Endodermal cell (in vitro differentiated cells): ENCODE measurements around the gene LASP1NB.
A peak's percentile ranks its signal among the peaks of the same experiment; 100 is the strongest.

Experiments
- DNase-seq: peaks from one replicate; pipeline ENCODE4 v3.0.0-alpha.2; 2017
- H3K27ac ChIP-seq: 2 replicates; pipeline ENCODE4 v1.5.1; 2013; ENCODE audit warnings: mild to moderate bottlenecking, low read depth, low read length, moderate library complexity
- H3K27me3 ChIP-seq: 2 replicates; pipeline ENCODE4 v1.6.1; 2013; ENCODE audit warnings: mild to moderate bottlenecking, low read length, moderate library complexity; ENCODE audit not compliant: insufficient read depth, control insufficient read depth, poor library complexity, severe bottlenecking
- H3K36me3 ChIP-seq: 2 replicates; pipeline ENCODE4 v1.7.0; 2013; ENCODE audit warnings: mild to moderate bottlenecking, low read length, moderate library complexity; ENCODE audit not compliant: control insufficient read depth, insufficient read depth
- H3K4me1 ChIP-seq: one replicate; pipeline ENCODE4 v1.7.0; 2013; ENCODE audit warnings: low read length; ENCODE audit not compliant: control insufficient read depth, insufficient read depth
- H3K4me3 ChIP-seq: 2 replicates; pipeline ENCODE4 v1.5.1; 2013; ENCODE audit warnings: mild to moderate bottlenecking, low read length, moderate library complexity
- H3K9ac ChIP-seq: 2 replicates; pipeline ENCODE4 v1.6.1; 2013; ENCODE audit warnings: mild to moderate bottlenecking, low read length, moderate library complexity; ENCODE audit not compliant: poor library complexity, severe bottlenecking; ENCODE audit errors: extremely low read depth
- H3K9me3 ChIP-seq: 2 replicates; pipeline ENCODE4 v1.6.1; 2013; ENCODE audit warnings: mild to moderate bottlenecking, low read length, moderate library complexity; ENCODE audit not compliant: control insufficient read depth
- H3K27ac Mint-ChIP-seq: 2 replicates; pipeline ENCODE4 v1.8.0; 2020; ENCODE audit warnings: mixed read lengths
- H3K27me3 Mint-ChIP-seq: 2 replicates; pipeline ENCODE4 v1.8.0; 2021; ENCODE audit warnings: mild to moderate bottlenecking, mixed read lengths; ENCODE audit not compliant: insufficient read depth
- H3K36me3 Mint-ChIP-seq: 2 replicates; pipeline ENCODE4 v1.8.0; 2020; ENCODE audit warnings: low read depth, mixed read lengths
- H3K4me1 Mint-ChIP-seq: 2 replicates; pipeline ENCODE4 v1.8.0; 2020; ENCODE audit warnings: mixed read lengths
- H3K4me3 Mint-ChIP-seq: 2 replicates; pipeline ENCODE4 v1.8.0; 2020; ENCODE audit warnings: mild to moderate bottlenecking, moderate library complexity, mixed read lengths
- H3K9me3 Mint-ChIP-seq: 2 replicates; pipeline ENCODE4 v1.8.0; 2020; ENCODE audit warnings: mild to moderate bottlenecking, mixed read lengths
- WGBS, 2 experiments: methylation state at CpG; one replicate each; pipeline versions ENCODE4 v1.1.5 to v1.1.7; 2013; ENCODE audit warnings: missing lambda C conversion rate in 2 of 2, mixed read lengths in 1 of 2; ENCODE audit not compliant: insufficient coverage in 1 of 2, insufficient read length in 1 of 2; 5-methylcytosine and 5-hydroxymethylcytosine counted together
- TF ChIP-seq, protein P1 (sequence below): fragments of 200-600 bp; sonication (generic); conservative IDR thresholded peaks from 2 replicates; pipeline ENCODE4 v1.5.0; 2021; ENCODE audit warnings: antibody characterized with exemption, mild to moderate bottlenecking

The LASP1NB gene

GRCh38 chr17:38912221-38912813 lies 13.1 kb upstream of the LASP1NB start:
- H3K36me3 Mint-ChIP-seq: peaks cover 57% of the 10 kb centered on the region
- H3K4me1 Mint-ChIP-seq: peaks cover 5% of the 10 kb centered on the region
- H3K4me3 Mint-ChIP-seq: no peak overlapping the region
- H3K9me3 ChIP-seq: no peaks in the 10 kb centered on the region
- DNase-seq: peak; percentile 40
- peak overlapping the region; percentile 75 for H3K27ac Mint-ChIP-seq
- H3K4me1 ChIP-seq: peaks cover 5% of the 10 kb centered on the region
- TF ChIP-seq, protein P1, sequence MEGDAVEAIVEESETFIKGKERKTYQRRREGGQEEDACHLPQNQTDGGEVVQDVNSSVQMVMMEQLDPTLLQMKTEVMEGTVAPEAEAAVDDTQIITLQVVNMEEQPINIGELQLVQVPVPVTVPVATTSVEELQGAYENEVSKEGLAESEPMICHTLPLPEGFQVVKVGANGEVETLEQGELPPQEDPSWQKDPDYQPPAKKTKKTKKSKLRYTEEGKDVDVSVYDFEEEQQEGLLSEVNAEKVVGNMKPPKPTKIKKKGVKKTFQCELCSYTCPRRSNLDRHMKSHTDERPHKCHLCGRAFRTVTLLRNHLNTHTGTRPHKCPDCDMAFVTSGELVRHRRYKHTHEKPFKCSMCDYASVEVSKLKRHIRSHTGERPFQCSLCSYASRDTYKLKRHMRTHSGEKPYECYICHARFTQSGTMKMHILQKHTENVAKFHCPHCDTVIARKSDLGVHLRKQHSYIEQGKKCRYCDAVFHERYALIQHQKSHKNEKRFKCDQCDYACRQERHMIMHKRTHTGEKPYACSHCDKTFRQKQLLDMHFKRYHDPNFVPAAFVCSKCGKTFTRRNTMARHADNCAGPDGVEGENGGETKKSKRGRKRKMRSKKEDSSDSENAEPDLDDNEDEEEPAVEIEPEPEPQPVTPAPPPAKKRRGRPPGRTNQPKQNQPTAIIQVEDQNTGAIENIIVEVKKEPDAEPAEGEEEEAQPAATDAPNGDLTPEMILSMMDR: no peak
- peaks cover 77% of the 10 kb centered on the region for H3K36me3 ChIP-seq
- no peaks in the 10 kb centered on the region for H3K9me3 Mint-ChIP-seq
- no peaks in the 10 kb centered on the region for H3K27me3 Mint-ChIP-seq
- no peaks in the 10 kb centered on the region for H3K27me3 ChIP-seq
- no peak overlapping the region for H3K27ac ChIP-seq
- 94 to 96% methylated on average over 9 to 13 of the region's 13 CpGs for WGBS, 2 experiments
- H3K4me3 ChIP-seq: no peak overlapping the region
- no peak overlapping the region for H3K9ac ChIP-seq

DNA sequence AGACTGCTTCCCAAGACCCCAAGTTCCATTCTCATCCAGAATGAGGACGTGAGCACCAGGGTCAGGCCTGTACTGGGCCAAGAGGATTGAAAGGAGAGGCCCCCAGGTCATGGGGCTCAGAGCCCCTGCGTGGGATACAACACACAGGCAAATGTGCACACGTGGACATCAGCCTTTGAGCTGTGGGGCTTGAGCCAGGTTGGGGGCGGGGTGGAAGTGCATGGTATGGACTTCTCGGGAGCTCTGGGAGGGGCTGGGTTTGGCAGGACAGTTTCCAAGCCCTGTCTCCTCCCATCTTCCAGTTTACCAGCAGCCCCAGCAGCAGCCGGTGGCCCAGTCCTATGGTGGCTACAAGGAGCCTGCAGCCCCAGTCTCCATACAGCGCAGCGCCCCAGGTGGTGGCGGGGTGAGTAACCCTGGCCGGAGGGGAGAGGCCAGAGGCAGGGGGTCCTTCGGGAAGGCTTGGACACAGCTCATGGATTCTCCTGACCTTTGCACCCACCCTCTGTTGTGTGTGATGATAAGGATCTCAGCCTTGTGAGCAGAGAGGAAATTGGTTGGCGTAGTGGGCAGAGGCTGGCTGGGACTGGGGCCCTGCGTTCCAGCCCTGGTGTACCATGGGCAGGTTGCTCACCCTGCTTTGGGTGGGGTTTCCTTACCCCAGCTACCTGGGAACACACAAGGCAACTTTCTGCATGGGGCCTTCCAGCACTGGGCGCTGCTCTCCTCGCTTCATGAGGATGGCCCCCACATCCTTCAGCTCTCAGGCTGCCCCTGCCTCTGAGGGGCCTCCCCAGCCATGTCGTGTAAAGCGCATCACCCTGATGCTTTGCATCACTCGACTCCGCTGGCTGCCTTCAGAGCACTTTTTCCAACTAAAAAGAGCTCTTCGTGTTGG lies 10.4 kb upstream of the LASP1NB start:
- H3K27me3 Mint-ChIP-seq: no peaks in the 10 kb centered on the region
- no peaks in the 10 kb centered on the region for H3K9me3 Mint-ChIP-seq
- 90 to 98% methylated on average over 10 to 20 of the region's 20 CpGs for WGBS, 2 experiments
- H3K36me3 Mint-ChIP-seq: peaks cover 69% of the 10 kb centered on the region
- peak overlapping the region; percentile 52 for H3K27ac Mint-ChIP-seq
- H3K36me3 ChIP-seq: peaks cover 85% of the 10 kb centered on the region
- H3K9ac ChIP-seq: no peak overlapping the region
- H3K27me3 ChIP-seq: no peaks in the 10 kb centered on the region
- peaks cover 5% of the 10 kb centered on the region for H3K4me1 ChIP-seq
- TF ChIP-seq, protein P1: peak; percentile 68
- H3K4me1 Mint-ChIP-seq: peaks cover 5% of the 10 kb centered on the region
- DNase-seq: peak; percentile 86
- H3K4me3 ChIP-seq: no peak overlapping the region
- no peaks in the 10 kb centered on the region for H3K9me3 ChIP-seq
- H3K27ac ChIP-seq: no peak overlapping the region
- no peak overlapping the region for H3K4me3 Mint-ChIP-seq

- Mint-ChIP-seq H3K36me3 (peaks cover 69% of the 10 kb centered on the region), H3K4me3 (no peak overlapping the region)
- WGBS, 2 experiments: 97 to 98% methylated on average over 5 to 7 of the region's 7 CpGs
Observed at GRCh38 chr17:38915639-38915995, 9.8 kb upstream of the LASP1NB start.

More at GRCh38 chr17:38915639-38915995, 9.8 kb upstream of the LASP1NB start:
- no peaks in the 10 kb centered on the region for H3K27me3 Mint-ChIP-seq
- Histone ChIP-seq H3K9me3 (no peaks in the 10 kb centered on the region), H3K27me3 (no peaks in the 10 kb centered on the region), H3K4me1 (peaks cover 5% of the 10 kb centered on the region), H3K4me3 (no peak overlapping the region), H3K36me3 (peaks cover 85% of the 10 kb centered on the region), H3K27ac (no peak overlapping the region), H3K9ac (no peak overlapping the region)
- no peaks in the 10 kb centered on the region for H3K9me3 Mint-ChIP-seq
- TF ChIP-seq, protein P1: no peak
- H3K4me1 Mint-ChIP-seq: peaks cover 5% of the 10 kb centered on the region
- DNase-seq: peak; percentile 42
- peak overlapping the region; percentile 52 for H3K27ac Mint-ChIP-seq
